Activated CD8-positive, alpha-beta memory T cell treated with anti-CD3 and anti-CD28 coated beads for 36 hours (primary cell): ENCODE results near the gene SNAPIN. TPM values are rescaled to one million over a fixed set of nuclear protein-coding genes. Genes with fewer than 3 reads are reported as not detected.

Experiments used
- CTCF ChIA-PET: fragments of 350-600 bp; sonication (Branson Sonifier 250); formaldehyde crosslinking; loops from one replicate; lab custom pipeline; 2021; ENCODE audit warnings: antibody characterized with exemption; lab: Charles Lee
- POLR2A ChIA-PET: fragments of 350-600 bp; sonication (Branson Sonifier 250); formaldehyde crosslinking; loops from one replicate; lab custom pipeline; 2021; ENCODE audit warnings: antibody characterized with exemption; lab: Charles Lee
- total RNA-seq, 2 experiments: library from RNA; stranded (reverse); gene quantifications; one replicate each; pipeline ENCODE4 v1.2.3, GENCODE V29; 2021

Gene SNAPIN
- total RNA-seq, 2 experiments from 2014 or later, result 34.3 to 34.4 TPM

GRCh38 chr1:153624965-153625611 lies 33.4 kb upstream of the SNAPIN start:
- POLR2A ChIA-PET, result no interaction called here

GRCh38 chr1:153626477-153626903 lies 32.0 kb upstream of the SNAPIN start:
- POLR2A ChIA-PET, result no interaction called here

More at GRCh38 chr1:153624965-153625611, 33.4 kb upstream of the SNAPIN start:
- CTCF ChIA-PET, result no interaction called here

GRCh38 chr1:153626904-153627714 lies 31.4 kb upstream of the SNAPIN start, which contains the start of gene S100A13:
Gene S100A13, minus strand, starts transcription at chr1:153627505. Its CDS starts 1,033 bp downstream, at chr1:153626472.
- ChIA-PET POLR2A (no interaction called here), CTCF (interaction anchor here (0.9 to 1.3 kb wide), 3 partner anchors 8 to 117 kb away, joined by 3 to 4 read pairs (median 3); no protein-coding TSS in a partner anchor)

More at GRCh38 chr1:153626477-153626903, 32.0 kb upstream of the SNAPIN start:
- CTCF ChIA-PET, result interaction anchor here (0.9 to 1.3 kb wide), 2 partner anchors 8 to 9 kb away, joined by 3 to 4 read pairs; no protein-coding TSS in a partner anchor

- CTCF ChIA-PET, result interaction anchor here (1.2 to 1.3 kb wide), 2 partner anchors 10 to 118 kb away, joined by 3 to 4 read pairs; no protein-coding TSS in a partner anchor
- POLR2A ChIA-PET, result no interaction called here
Measured at GRCh38 chr1:153627715-153628626, 30.5 kb upstream of the SNAPIN start, which contains the start of gene S100A1. Gene S100A1, plus strand, starts transcription at chr1:153628434. Its CDS starts 2,088 bp downstream, at chr1:153630522.

- CTCF ChIA-PET, result no interaction called here
- POLR2A ChIA-PET, result interaction anchor here (0.6 kb wide), 1 partner anchor 107 kb away, joined by 3 read pairs; no protein-coding TSS in a partner anchor
Measured at GRCh38 chr1:153628638-153629342, 29.7 kb upstream of the SNAPIN start.

- POLR2A ChIA-PET, result interaction anchor here (0.6 kb wide), 1 partner anchor 106 kb away, joined by 3 read pairs; no protein-coding TSS in a partner anchor
- CTCF ChIA-PET, result interaction anchor here (1.4 kb wide), 1 partner anchor 118 kb away, joined by 4 read pairs; no protein-coding TSS in a partner anchor
Measured at GRCh38 chr1:153629343-153629665, 29.2 kb upstream of the SNAPIN start.

GRCh38 chr1:153629971-153630370 lies 28.5 kb upstream of the SNAPIN start:
- POLR2A ChIA-PET, result no interaction called here
- CTCF ChIA-PET, result interaction anchor here (0.6 to 1.4 kb wide), 2 partner anchors 119 to 134 kb away, joined by 3 to 4 read pairs; no protein-coding TSS in a partner anchor

GRCh38 chr1:153630384-153630783 lies 28.1 kb upstream of the SNAPIN start:
- POLR2A ChIA-PET, result no interaction called here
- CTCF ChIA-PET, result interaction anchor here (0.6 to 1.4 kb wide), 2 partner anchors 120 to 133 kb away, joined by 3 to 4 read pairs; no protein-coding TSS in a partner anchor

GRCh38 chr1:153631047-153632022 lies 27.2 kb upstream of the SNAPIN start:
- ChIA-PET CTCF (interaction anchor here (0.6 kb wide), 1 partner anchor 1786 kb away, joined by 3 read pairs; no protein-coding TSS in a partner anchor), POLR2A (no interaction called here)

GRCh38 chr1:153633161-153633753 lies 25.2 kb upstream of the SNAPIN start:
- CTCF ChIA-PET, result interaction anchor here (1.0 to 2.5 kb wide), 7 partner anchors 10 to 122 kb away, joined by 4 to 15 read pairs (median 8); partner anchors contain the start of gene S100A6
- POLR2A ChIA-PET, result interaction anchor here (0.5 to 2.7 kb wide), 17 partner anchors 13 to 357 kb away, joined by 3 to 20 read pairs (median 6); partner anchors contain the start of genes ILF2, RPS27, S100A14 and S100A2

- ChIA-PET CTCF (interaction anchor here (1.0 to 2.7 kb wide), 11 partner anchors 8 to 123 kb away, joined by 3 to 15 read pairs (median 7); partner anchors contain the start of genes ILF2 and S100A6), POLR2A (interaction anchor here (0.5 to 2.7 kb wide), 23 partner anchors 13 to 356 kb away, joined by 3 to 20 read pairs (median 5); partner anchors contain the start of genes ILF2, RPS27, S100A14 and S100A2)
Measured at GRCh38 chr1:153633754-153634665, 24.5 kb upstream of the SNAPIN start, which contains the start of gene CHTOP. Gene CHTOP, plus strand, starts transcription at chr1:153634066. Its CDS starts 2,523 bp downstream, at chr1:153636589.

GRCh38 chr1:153635872-153636271 lies 22.6 kb upstream of the SNAPIN start:
- POLR2A ChIA-PET, result interaction anchor here (0.8 to 2.7 kb wide), 7 partner anchors 12 to 104 kb away, joined by 3 to 20 read pairs (median 10); partner anchors contain the start of gene S100A4
- CTCF ChIA-PET, result interaction anchor here (0.7 to 2.7 kb wide), 8 partner anchors 9 to 200 kb away, joined by 3 to 15 read pairs (median 6); no protein-coding TSS in a partner anchor

GRCh38 chr1:153636312-153636711 lies 22.2 kb upstream of the SNAPIN start:
- ChIA-PET CTCF (interaction anchor here (0.7 to 2.7 kb wide), 5 partner anchors 70 to 200 kb away, joined by 3 to 8 read pairs (median 4); no protein-coding TSS in a partner anchor), POLR2A (no interaction called here)

- POLR2A ChIA-PET, result no interaction called here
Measured at GRCh38 chr1:153638261-153638660, 20.2 kb upstream of the SNAPIN start.

More at GRCh38 chr1:153638261-153638660, 20.2 kb upstream of the SNAPIN start:
- CTCF ChIA-PET, result interaction anchor here (1.9 kb wide), 1 partner anchor 34 kb away, joined by 6 read pairs; no protein-coding TSS in a partner anchor
